NCI-H1930 (cell line): Measurements from ENCODE around the gene IL4R.
"Not testable (repeated sequence)": the region's sequence is repeated elsewhere in the genome, so short reads cannot be mapped to it uniquely, and the experiment has no call there.

Source experiments
- DNase-seq, 2 experiments: peaks; one replicate each; lab custom pipeline; 2025; lab: John Stamatoyannopoulos, UW

Gene IL4R

DNA sequence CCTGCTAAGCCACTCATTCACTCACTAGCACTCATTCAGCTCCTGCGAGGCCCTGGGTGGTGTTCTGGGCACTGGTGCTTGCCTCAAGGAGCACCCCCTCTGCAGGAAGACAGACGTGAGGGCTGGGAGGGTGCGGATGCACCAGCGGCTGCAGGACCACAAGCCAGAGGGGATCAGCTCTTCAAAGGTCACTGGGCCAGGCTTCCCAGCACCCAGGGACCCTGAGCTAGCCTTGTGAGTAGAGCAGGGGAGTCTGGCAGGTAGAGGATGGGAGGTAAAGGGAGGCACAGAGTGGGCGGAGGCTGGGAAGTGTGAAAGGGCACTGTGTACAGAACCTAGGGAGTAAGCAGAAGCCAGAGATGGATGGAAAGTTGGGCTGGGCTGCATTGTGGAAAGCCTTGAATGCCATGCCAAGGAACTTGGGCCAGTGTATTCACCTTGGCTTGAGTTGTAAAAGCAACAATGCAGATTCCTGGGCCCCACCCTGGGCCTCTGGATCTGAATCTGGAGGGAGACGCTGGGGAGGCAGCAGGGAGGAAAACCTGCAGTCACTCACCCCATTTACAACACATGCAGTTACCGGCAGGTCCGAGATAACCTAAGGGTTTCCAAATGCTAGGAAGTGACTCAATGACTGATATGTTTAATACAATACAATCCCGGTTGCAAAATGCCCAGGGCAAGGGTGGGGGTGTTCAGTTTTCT lies 1.7 kb downstream of the IL4R start:
- DNase-seq: no peak

DNA sequence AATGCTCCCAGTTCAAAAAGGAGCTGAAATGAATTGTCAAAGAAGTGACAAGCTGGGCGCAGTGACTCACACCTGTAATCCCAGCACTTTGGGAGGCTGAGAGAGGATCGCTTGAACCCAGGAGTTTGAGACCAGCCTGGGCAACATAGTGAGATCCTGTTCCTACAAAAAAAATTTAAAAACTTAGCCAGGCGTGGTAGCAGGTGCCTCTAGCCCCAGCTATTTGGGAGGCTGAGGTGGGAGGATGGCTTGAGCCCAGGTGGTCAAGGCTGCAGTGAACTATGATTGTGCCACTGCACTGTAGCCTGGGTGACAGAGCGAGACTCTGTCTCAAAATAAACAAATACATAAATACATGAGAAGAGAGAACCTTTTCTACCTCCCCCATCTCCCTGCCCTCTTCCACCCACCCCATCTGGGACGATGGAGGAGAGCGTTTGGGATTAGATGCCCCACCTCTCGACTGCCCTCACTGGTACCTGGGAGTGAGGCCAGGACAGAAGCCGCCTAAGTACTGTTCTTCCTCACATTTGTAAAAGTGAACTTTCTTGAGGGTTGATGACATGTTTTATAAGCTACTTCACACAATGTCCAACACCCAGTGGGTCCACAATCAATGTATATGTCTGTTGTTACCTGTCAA lies 2.4 kb downstream of the IL4R start:
- DNase-seq: no peak

DNA sequence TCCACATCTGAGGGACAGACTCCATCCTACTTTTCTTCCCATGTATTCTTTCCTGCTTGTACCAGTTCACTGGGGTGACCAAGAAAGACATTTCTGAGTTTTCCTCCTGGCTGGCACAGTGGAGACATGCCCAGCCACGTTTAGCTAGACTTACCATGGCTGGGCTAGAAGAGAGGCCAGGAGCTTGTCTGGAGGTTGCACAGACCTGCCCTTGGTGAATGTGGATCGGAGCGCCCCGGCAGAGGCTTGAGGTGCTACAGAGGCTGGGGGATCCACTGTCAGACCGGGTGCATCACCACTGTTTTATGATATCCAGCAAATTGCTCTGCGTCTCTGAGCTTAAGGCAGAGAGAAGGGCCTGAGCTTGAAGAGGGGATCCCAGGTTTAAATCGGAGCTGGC lies 3.5 kb downstream of the IL4R start:
- no peak for DNase-seq

DNA sequence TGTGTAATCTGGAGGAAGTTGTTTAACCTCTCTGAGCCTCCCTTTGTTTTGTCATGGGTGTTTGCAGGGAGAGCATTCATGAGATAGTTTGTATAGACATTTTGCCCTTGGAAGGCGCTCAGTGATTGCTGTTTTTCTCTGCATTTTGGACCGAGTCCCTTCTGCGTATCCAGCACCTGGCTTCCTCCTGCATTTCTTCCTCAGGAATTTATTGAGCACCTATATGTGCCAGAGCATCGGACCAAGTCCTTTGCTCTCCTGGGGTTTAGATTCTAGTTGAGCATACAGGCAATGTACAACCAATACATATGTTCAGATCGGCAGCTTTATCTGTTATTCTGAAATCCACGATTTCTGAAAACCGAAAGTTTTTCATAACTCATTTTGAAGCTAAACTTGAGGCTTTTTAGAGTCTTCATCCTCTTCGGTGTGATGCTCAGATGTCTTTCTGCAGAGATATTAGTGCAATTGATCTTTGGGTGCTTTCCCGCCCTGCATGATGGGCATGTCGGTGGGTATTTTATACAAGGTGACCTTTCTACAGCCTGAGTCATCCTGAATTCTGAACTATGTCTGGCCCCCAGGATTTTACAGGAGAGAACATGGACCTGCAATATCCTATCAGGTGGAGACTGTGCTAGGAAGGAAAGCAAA lies 4.1 kb downstream of the IL4R start:
- no peak for DNase-seq

DNA sequence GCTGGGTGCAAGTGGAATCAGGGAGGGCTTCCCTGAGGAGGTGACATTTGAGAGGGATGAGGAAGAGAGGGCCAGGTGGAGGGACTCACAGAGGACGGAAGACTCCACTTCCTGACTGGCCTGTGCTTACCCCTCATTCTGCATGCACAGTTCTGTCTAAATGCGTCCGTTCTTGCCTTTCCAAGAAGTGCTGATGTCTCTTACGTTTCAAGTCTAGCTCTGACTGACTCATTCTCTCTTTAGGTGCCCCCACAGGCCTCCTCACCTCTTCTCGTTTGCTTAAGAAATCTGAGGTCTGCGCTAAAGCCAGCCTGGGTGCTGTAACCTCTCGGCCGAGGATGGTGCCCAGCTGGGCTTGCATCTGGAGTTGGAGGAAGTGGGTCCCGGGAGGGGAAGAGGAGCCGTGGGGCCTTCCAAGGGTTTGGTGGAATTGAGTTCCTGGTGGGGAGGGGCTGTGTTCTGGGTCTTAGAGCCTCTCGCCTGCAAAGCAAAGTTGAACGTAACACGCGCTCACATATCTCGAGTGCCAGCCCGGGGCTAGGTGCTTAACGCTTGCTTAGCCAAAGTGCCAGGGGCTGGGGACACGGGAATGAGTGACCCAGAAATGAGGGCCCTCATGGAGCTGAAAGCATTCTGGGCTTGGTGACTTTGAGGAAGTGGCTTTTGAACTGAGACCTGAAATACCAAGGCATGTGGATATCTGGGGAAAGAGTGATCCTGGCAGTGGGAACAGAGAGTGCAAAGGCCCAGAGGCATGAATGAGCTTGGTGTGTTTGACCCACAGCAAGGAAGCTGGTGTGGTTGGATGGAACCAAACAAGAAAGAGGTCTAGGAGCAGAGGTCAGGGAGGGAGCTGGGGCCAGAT lies 4.8 kb downstream of the IL4R start:
- DNase-seq: no peak

DNA sequence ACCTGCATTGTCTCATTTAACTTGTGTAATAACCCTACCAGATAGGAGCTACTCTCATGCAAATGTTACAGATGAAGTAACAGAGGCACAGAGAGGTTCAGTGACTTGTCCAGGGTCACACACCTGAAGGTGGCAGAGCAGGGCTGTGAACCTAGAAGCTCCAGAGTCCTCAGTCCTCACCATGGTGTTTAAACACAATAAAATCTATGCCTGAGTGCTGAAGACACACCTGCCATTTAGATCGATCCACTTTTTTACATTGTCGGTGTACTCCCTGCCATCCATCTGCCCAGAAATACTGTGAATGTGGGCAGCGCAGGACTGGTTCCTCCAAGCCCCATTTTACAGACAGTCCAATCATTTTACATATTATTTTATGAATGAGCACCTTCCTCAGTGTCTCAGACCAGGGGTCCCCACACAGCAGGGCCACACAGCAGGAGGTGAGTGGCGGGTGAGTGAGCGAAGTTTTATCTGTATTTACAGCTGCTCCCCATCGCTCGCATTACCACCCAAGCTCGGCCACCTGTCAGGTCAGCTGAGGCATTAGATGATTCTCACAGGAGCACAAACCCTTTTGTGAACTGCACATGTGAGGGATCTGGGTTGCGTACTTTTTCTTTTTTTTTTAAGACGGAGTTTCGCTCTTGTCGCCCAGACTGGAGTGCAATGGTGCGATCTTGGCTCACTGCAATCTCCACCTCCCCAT lies 5.6 kb downstream of the IL4R start:
- DNase-seq: no peak

DNA sequence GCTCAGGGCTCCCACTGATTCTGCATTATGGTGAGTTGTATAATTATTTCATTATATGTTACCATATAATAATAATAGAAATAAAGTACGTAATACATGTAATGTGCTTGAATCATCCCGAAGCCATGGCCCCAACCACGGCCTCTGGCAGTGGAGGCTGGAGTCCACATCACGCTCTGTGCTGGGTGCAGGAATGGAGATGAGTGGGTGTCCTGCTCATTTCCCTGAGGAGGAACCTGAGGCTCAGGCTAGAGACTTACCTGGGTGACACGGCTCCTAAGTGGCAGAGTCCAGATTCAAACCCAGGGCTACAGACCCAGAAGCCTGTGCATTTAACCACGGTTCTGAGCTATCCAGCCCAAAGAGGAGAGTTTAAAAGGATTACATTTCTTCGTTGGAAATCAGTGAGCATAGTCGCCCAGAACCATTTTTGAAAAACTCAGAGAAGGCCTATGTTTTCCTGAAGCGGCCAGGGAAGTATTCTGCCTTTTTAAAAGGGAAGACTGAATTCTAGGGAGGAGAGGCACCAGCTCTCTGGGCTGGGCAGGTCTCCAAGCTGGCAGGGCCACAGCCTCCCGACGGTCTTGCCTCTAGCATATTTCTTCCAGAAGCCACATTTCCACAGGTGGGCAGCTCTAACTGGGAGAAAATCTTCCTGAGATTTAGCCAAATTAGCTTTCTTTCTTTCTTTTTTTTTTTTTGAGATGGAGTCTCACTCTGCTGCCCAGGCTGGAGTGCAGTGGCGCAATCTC lies 6.7 kb downstream of the IL4R start:
- no peak for DNase-seq

DNA sequence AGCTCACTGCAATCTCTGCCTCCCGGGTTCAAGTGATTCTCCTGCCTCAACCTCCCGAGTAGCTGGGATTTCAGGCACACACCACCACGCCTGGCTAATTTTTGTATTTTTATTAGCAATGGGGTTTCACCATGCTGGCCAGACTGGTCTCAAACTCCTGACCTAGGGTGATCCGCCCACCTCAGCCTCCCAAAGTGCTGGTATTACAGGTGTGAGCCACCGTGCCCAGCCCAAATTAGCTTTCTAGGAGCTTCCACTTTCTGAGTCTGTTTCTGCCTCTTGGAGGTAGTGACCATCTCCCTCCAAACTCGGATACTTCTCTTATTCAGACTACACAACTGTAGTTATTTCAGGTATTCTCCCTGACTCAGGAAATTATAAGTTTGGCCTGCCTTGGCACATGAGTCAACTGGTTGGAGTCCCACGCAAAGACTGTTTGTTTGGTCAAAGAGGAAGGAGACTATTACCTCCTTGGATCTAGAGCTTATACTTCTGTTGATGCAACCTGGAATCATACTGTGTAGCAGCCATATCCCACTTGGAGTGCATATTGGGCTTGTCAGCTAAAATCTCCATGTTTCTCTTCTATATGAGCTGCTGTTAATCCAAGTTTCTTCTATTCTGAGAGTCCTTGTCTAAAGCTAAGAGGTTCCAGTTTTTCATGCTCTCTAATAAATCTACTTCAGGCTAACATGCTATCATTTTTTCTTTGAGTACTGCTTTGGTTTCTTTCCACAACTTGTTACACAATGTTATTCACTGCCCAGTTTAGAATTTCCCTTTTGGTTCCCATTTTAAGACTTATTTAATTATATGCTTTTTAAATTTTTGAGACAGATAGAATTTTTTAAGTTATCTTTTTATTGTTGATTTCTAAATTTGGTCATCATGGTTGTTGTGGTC lies 7.5 kb downstream of the IL4R start:
- DNase-seq: no peak

DNA sequence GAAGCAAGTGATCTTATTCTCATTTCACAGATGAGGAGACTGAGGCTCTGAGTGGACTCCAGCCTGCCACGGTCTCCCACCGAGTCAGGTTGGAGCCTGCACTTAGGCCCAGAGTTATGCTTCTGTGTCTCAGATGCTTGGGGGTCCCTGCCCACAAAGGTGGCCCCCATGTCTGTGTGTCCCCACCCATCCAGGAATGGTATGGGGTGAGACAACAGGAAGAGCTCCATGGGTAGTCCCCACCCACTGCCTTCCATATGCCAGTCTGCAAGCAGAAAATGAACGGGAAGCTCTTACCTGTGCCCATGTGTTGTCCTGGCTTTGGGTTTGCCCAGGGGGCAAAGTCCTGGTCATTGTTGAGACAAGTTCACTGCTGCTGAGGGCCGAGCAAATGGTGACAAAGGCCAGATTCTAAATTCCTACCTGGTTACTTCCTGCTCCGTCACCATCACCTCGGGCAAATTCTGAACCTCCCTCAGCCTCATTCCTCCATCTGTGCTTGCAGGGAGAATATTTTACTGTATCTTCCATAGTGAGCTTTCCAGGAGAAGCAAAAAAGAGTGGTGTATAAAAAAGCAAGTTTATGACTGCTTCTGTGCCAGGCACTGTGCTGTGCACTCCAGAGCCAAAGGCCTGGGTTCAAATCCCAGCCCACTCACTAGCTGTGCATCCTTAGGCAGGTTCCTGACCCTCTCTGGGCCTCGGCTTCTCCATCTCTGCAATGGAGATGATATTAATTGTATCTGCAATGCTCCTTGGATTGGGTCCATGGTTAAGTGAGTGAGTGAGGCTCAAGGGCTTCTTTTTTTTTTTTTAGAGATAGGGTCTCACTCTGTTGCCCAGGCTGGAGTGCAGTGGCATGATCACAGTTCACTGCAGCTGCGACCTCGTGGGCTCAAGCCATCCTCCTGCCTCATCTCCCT lies 9.3 kb downstream of the IL4R start:
- DNase-seq: no peak

DNA sequence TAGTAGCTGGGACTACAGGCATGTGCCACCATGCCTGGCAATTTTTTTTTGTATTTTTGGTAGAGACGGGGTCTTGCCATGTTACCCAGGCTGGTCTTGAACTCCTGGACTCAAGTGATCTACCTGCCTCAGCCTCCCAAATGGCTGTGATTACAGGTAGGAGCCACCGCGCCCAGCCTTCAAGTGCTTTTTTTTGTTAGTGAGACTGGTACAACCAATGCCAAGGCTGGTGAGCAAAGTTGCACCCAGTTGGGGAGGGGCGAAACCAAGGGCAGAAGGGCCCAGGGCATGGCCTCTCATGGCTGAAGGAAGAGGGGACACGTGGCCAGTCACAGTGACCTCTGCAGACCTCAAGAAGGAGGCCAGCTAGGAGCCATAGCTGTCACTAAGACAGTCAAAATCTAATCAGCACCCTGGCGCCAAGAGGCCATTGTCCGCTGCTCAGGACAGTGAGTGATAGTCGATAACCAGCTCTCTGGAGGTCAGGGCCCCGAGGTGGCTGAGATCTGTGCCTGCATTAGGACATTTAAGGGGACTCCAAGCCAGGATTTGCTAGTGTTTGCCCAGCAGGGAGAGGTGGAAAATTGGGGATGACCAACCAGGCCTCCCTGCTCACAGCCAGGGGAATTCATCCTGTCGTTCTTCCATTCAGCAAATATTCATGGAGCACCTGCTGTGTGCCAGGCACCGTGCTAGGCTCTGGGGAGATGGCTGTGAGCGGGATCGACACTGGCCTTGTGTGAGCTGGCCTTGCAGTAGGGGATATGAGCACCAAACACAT lies 10.2 kb downstream of the IL4R start:
- DNase-seq: no peak

DNA sequence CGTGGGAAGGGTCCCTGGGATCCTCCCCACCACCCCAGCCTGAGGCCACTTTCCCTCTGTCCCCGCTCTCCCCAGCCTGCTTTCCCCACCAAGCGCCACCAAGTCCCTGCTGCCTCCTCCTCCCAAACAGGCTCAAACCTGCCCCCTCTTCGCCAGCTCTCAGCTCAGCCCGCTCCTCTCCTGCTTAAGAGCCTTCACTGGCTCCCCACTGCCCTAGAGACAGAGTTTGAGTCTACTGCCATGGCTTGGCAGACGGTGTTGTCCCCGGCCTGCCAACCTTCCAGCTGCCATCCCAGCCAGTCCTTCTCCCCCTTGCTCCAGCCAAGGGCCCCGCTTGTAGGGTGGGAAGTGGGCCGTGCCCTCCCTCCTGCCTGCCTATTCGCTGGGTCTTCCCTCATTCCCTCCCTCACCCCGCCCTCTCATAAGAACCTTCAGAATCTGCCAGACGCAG lies 11.1 kb downstream of the IL4R start:
- DNase-seq: no peak

DNA sequence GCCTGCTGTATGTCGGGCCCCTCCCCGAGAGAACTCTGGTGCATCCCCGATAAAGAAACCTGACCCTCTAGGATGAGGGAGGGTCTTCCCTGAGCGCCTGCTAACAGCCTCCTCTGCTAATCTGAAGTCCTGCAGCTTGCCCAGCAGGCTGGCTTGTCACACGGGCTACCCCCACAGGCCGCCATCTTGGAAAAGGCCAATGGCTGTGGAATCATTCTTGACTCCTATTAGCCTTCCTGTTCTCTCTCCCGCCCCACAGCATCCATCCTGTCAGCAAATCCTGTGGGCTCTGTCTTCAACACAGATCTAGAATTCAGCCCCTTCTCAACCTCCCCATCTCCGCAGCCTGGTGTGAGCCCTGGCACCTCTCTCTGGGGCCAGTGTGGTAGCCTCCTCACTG lies 12.0 kb downstream of the IL4R start:
- DNase-seq: no peak

DNA sequence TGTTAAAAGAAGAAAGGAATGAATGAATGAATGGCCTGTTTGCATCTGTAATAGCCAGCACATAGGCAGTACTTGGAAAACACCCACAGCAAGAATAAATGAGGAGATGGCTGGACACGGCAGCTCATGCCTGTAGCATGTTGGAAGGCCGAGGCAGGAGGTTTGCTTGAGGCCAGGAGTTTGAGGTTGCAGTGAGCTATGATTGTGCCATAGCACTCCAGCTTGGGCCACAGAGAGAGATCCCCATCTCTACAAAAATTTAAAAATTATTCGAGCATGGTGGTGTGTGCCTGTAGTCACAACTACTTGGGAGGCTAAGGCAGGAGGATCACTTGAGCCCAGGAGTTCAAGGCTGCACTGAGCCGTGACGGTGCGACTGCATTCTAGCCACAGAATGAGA lies 12.5 kb downstream of the IL4R start:
- no peak for DNase-seq

DNA sequence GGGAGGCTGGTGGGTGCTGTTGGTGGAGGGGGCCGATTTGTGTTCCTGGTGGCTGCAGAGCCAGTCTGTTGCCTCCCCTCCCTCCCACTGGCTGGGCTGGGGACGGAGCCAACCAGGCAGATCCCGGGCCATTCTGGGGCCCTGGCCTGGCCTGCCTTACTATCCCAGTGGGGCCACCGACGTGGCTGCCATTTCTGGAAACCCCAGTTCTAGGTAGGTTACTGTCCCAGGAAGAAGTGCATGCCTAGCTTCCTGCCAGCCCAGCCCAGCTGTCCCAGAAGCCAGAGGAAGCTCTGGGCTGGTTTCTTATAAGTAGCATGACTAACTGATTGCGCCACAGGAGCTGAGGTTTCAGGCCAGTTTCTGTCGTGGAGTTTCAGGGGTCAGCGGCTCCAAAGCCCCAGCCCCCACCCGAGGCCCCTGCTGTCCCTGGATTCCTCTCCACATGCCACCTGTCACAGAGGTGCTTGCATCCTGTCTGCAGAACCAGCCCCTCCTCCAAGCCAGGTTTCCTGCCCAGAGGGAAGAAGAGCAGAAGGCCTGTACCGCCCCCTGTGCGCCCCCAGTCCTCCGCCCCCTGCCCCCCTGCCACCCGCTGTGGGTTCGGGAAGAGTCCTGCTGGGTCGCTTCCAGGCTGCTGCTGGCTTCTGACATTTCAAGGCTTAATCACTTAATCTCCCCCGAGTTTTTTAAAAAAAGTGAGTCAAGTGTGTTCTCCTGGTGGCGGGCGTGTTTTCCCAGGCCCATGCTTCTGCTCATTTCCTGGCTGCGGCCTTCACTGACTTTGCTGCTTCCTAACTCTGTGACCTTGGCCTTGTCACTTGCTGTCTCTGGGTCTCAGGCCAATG lies 13.2 kb downstream of the IL4R start:
- no peak for DNase-seq

DNA sequence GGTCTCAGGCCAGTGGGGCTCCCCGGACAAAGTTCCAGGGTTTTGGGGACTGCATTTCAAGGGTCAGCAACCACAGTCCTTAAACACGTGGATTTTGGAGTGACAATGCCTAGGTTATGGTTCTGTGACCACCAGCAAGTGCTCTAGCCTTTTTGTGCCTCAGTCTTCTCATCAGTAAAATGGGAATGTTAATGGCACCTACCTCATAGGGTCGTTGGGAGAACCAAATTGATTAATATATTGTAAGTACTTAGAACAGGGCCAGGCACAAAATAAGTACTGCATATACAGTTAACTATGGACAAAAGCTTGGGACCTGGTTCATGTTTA lies 13.8 kb downstream of the IL4R start:
- no peak for DNase-seq

DNA sequence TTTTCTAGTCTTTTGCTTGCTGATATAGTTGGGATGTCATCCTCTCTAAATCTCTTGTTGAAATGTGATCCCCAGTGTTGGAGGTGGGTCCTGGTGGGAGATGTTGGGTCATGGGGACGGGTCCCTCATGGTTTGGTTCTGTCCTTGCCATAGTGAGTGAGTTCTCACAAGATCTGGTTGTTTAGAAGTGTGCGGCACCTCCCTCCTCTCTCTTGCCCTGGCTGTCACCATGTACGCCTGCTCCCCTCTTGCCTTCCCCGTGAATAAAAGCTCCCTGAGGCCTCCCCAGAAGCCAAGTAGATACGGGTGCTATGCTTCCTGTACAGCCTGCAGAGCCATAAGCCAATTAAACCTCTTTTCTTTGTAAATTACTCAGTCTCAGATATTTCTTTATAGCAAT lies 15.2 kb downstream of the IL4R start:
- no peak for DNase-seq

DNA sequence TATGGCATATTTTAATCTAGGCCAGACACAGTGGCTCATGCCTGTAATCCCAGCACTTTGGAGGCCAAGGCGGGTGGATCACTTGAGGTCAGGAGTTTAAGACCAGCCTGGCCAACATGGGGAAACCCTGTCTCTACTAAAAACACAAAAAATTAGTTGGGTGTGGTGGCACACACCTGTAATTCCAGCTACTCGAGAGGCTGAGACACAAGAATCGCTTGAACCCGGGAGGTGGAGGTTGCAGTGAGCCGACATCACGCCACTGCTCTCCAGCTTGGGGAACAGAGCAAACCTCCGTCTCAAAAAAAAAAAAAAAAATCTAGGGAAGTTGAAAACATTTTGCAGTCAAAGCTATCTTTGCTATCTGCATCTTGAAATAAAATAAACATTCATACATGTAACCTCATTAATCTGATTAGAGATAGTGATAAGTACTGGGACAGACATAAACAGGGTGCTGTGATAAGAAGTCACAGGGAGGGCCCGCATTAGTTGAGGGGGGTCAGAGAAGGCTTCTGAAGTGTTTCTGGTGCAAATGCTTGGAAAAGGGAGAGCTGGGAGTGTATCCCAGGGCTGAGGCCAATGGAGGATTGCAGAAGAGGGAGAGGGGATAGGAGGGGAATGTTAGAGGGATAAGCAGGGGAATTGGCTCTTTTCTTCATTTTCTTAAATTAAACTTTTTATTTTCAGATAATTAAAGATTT lies 15.8 kb downstream of the IL4R start:
- not testable (repeated sequence) for DNase-seq
